ENCODE measurements around the gene MYOF.

MYOF gene

DNA sequence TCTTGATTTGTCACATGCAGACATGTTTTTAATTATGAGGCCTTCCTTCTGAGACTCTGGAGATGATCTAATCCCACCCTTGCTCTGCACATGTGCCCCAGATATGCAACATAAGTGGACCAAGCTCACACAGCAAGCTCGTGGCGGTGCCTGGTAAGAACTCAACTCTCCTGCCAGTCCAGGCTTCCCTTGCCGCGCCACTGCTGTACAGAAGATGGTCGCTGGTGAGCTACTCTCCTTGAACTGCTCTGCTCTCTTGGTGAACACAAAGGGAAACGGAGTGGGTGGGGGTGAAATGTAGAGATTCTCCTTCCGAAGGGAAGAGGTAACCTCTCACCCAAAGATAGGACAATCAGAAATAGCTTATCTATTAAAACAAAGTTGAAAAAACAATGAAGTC, 25.7 kb downstream of the MYOF start:
- Histone ChIP-seq H3K9me3 (ENCODE audit: control insufficient read depth, insufficient read depth, low read length) (no peaks in the 10 kb centered on the region), H3K4me1 (ENCODE audit: control insufficient read depth, insufficient read depth, low read length) (no peaks in the 10 kb centered on the region), H3K27ac (ENCODE audit: low read length) (no peak overlapping the region), H3K36me3 (ENCODE audit: control insufficient read depth, insufficient read depth, low read length) (no peaks in the 10 kb centered on the region), H3K4me3 (ENCODE audit: low read length) (no peak overlapping the region), H3K27me3 (ENCODE audit: control insufficient read depth, insufficient read depth, low read length) (no peaks in the 10 kb centered on the region)
- DNase-seq (ENCODE audit: low read depth, low spot score) = no peak
- no CpG with 5 or more reads among the region's 7 CpGs for WGBS (ENCODE audit: insufficient coverage, insufficient read length)

DNA sequence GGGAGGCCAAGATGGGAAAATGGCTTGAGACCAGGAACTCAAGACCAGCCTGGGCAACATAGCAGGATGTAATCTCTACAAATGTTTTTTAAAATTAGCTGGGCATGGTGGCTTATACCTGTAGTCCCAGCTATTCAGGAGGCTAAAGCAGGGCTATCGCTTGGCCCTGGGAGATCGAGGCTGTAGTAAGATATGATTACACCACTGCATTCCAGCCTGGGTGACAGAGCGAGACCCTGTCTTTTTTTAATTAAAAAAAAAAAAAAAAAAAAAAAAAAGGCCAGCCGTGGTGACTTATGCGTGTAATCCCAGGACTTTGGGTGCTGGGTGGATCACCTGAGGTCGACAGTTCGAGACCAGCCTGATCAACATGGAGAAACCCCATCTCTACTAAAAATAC, 27.4 kb downstream of the MYOF start:
- H3K36me3 ChIP-seq (ENCODE audit: control insufficient read depth, insufficient read depth, low read length) = no peaks in the 10 kb centered on the region
- WGBS (ENCODE audit: insufficient coverage, insufficient read length) = no CpG with 5 or more reads among the region's 7 CpGs
- H3K27ac ChIP-seq (ENCODE audit: low read length) = no peak overlapping the region

DNA sequence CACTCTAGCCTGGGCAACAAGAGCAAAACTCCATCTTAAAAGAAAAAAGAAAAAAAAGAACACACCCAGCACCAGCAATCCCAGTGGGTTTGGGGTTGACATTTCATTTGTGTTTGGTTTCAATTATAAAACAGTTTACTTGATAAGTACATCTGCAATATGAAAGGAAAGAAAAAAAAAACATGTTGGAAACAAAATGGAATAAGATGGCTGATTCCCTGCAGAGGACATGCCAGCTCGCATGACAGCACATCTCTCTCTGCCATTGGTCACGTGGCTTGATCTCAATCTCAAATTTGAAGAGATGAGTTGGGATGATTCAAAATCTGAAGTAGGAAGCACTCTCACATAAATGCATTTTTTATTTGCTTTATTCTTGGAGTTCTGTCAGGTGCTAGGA, 28.0 kb downstream of the MYOF start:
- Histone ChIP-seq H3K4me1 (ENCODE audit: control insufficient read depth, insufficient read depth, low read length) (no peaks in the 10 kb centered on the region), H3K4me3 (ENCODE audit: low read length) (no peak overlapping the region), H3K9me3 (ENCODE audit: control insufficient read depth, insufficient read depth, low read length) (no peaks in the 10 kb centered on the region), H3K27ac (ENCODE audit: low read length) (no peak overlapping the region), H3K36me3 (ENCODE audit: control insufficient read depth, insufficient read depth, low read length) (no peaks in the 10 kb centered on the region), H3K27me3 (ENCODE audit: control insufficient read depth, insufficient read depth, low read length) (no peaks in the 10 kb centered on the region)
- WGBS (ENCODE audit: insufficient coverage, insufficient read length) = no CpG with 5 or more reads among the region's 2 CpGs
- DNase-seq (ENCODE audit: low read depth, low spot score) = no peak

More for the DNA sequence above, 27.4 kb downstream of the MYOF start:
- Histone ChIP-seq H3K27me3 (ENCODE audit: control insufficient read depth, insufficient read depth, low read length) (no peaks in the 10 kb centered on the region), H3K4me1 (ENCODE audit: control insufficient read depth, insufficient read depth, low read length) (no peaks in the 10 kb centered on the region), H3K4me3 (ENCODE audit: low read length) (no peak overlapping the region), H3K9me3 (ENCODE audit: control insufficient read depth, insufficient read depth, low read length) (no peaks in the 10 kb centered on the region)
- DNase-seq (ENCODE audit: low read depth, low spot score) = no peak

DNA sequence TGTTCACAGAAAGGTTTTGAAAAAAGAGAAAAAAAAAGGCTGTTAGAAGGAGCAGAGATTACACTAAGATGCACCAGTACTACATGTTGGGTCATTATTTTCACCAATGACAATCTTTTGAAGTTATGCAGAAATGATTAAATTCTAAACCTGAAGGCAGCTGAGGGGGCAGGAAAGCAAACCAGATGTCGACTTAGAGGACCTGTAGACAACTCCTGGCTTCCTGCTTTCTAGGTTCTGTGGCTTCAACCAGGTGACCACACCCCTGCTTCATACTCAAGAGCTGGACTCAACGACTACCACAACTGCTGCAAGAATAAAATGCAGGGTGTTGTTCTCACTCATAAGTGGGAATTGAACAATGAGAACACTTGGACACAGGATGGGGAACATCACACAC, 30.0 kb downstream of the MYOF start:
- WGBS (ENCODE audit: insufficient coverage, insufficient read length) = no CpG with 5 or more reads among the region's 2 CpGs
- Histone ChIP-seq H3K27ac (ENCODE audit: low read length) (no peak overlapping the region), H3K36me3 (ENCODE audit: control insufficient read depth, insufficient read depth, low read length) (no peaks in the 10 kb centered on the region)

DNA sequence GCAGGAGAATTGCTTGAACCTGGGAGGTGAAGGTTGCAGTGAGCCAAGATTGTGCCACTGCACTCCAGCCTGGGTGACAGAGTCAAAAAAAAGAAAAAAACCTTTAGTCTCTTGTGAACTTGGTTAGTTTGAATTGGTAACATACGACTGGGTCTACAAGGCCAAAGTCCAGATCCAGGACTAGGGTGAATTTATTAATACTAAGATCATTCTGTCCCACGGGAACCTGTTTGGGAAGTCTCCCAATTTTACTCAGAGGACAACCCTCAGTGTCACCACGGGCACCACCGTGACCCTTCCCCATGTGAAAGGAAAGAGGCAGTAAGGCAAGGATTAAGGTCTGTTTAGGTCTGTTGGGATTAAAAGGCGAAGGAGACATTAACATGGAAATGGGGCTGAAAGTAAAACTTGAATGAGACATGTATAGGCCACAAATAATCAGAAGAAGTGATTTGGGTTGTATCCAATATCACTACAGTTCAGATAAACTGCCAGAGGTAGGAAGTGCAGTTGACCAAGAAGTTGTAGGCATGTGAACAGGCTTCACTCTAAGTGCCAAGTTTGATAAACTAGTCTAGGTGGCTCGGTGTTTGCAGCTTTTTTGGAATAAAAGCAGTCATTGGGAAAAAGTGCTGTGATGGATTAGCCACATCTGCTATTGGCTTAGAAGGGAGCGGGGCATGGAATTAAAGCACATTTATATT, 30.7 kb downstream of the MYOF start:
- Histone ChIP-seq H3K9me3 (ENCODE audit: control insufficient read depth, insufficient read depth, low read length) (no peaks in the 10 kb centered on the region), H3K4me3 (ENCODE audit: low read length) (no peak overlapping the region), H3K27ac (ENCODE audit: low read length) (no peak overlapping the region), H3K36me3 (ENCODE audit: control insufficient read depth, insufficient read depth, low read length) (no peaks in the 10 kb centered on the region), H3K27me3 (ENCODE audit: control insufficient read depth, insufficient read depth, low read length) (no peaks in the 10 kb centered on the region), H3K4me1 (ENCODE audit: control insufficient read depth, insufficient read depth, low read length) (no peaks in the 10 kb centered on the region)
- WGBS (ENCODE audit: insufficient coverage, insufficient read length) = no CpG with 5 or more reads among the region's 7 CpGs
- no peak for DNase-seq (ENCODE audit: low read depth, low spot score)

More for the DNA sequence above, 30.0 kb downstream of the MYOF start:
- H3K4me1 ChIP-seq (ENCODE audit: control insufficient read depth, insufficient read depth, low read length) = no peaks in the 10 kb centered on the region
- no peaks in the 10 kb centered on the region for H3K9me3 ChIP-seq (ENCODE audit: control insufficient read depth, insufficient read depth, low read length)
- DNase-seq (ENCODE audit: low read depth, low spot score) = no peak
- no peak overlapping the region for H3K4me3 ChIP-seq (ENCODE audit: low read length)
- H3K27me3 ChIP-seq (ENCODE audit: control insufficient read depth, insufficient read depth, low read length) = no peaks in the 10 kb centered on the region

DNA sequence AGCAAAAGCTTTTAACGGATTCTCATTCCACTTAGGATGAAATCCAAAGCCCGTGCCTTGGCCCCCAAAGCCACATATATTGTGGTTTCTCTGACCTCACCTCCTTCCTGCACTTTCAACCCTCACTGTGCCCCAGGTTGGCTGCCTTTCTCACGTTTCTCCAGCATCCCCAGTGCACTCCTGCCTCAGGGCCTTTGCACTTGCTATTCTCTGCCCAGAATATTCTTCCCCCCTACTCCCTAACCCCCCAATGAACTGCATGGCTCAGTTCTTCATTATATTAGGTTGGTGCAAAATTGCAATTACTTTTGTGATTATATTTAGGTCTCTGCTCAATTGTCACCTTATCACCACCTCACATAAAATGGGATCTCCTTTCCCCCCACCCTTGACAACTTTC, 34.2 kb downstream of the MYOF start:
- WGBS (ENCODE audit: insufficient coverage, insufficient read length) = no CpG with 5 or more reads among the region's 3 CpGs
- Histone ChIP-seq H3K4me1 (ENCODE audit: control insufficient read depth, insufficient read depth, low read length) (peaks cover 2% of the 10 kb centered on the region; the same call in 1 of the 2 replicates), H3K9me3 (ENCODE audit: control insufficient read depth, insufficient read depth, low read length) (no peaks in the 10 kb centered on the region), H3K4me3 (ENCODE audit: low read length) (no peak overlapping the region), H3K27ac (ENCODE audit: low read length) (no peak overlapping the region), H3K27me3 (ENCODE audit: control insufficient read depth, insufficient read depth, low read length) (no peaks in the 10 kb centered on the region), H3K36me3 (ENCODE audit: control insufficient read depth, insufficient read depth, low read length) (no peaks in the 10 kb centered on the region)
- no peak for DNase-seq (ENCODE audit: low read depth, low spot score)

DNA sequence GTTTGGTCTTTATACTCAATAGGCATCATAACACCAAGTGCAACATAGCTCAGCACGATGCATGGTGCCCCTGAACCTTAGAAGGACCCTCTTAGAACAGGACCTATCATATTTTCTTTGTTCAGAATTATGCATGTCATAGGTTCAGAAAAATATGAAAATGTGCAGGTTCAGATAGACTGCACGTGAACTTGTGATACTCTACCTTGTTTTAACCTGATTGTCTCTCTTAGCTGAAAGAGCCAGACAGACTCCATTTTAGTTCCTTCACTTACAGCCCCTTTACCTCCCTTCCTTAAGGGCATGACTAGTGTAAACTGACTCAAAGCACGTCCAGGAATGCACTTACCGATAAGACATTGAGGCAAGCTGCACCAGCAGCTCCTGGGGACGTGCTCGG, 35.1 kb downstream of the MYOF start:
- WGBS (ENCODE audit: insufficient coverage, insufficient read length) = no CpG with 5 or more reads among the region's 6 CpGs
- peaks cover 2% of the 10 kb centered on the region; the same call in 1 of the 2 replicates for H3K4me1 ChIP-seq (ENCODE audit: control insufficient read depth, insufficient read depth, low read length)
- no peak for DNase-seq (ENCODE audit: low read depth, low spot score)
- H3K27me3 ChIP-seq (ENCODE audit: control insufficient read depth, insufficient read depth, low read length) = no peaks in the 10 kb centered on the region
- H3K9me3 ChIP-seq (ENCODE audit: control insufficient read depth, insufficient read depth, low read length) = no peaks in the 10 kb centered on the region
- no peaks in the 10 kb centered on the region for H3K36me3 ChIP-seq (ENCODE audit: control insufficient read depth, insufficient read depth, low read length)
- H3K27ac ChIP-seq (ENCODE audit: low read length) = no peak overlapping the region
- no peak overlapping the region for H3K4me3 ChIP-seq (ENCODE audit: low read length)

DNA sequence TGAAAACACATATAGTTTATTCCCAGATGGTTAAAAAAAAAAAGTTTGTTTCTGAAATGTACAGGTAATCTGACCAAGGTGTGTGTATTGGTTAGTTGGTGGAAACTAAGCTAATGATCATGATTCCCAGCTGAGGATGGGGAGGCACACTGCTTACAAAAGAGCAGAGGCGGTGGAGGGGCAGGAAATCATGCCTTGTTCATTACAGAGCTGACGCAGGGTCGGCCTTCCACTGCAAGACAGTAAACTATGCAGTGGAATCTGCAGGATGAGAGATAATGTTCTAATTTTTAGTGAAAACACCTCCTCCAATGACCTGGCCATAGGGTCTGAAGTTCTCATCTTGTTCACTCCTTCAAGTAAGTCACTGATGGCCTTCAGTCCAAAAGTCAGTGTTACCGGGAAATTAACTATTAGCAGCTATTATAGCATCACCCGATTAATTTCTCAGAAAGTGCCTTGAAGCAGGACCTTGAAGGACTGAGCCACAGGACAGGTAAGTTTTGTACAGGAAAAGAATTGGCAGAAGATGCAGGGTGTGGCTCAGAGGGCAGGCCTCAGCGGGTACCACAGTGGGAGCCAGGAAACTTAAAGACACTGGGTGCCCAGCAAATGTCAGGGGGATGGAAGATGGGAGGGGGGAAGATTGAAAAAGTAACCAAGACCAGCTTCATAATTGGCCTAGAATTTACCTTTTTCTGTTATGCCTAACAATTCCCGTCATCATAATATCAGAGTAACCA, 36.0 kb downstream of the MYOF start:
- no peak for DNase-seq (ENCODE audit: low read depth, low spot score)
- no peaks in the 10 kb centered on the region for H3K27me3 ChIP-seq (ENCODE audit: control insufficient read depth, insufficient read depth, low read length)
- no peak overlapping the region for H3K4me3 ChIP-seq (ENCODE audit: low read length)
- H3K4me1 ChIP-seq (ENCODE audit: control insufficient read depth, insufficient read depth, low read length) = peaks cover 2% of the 10 kb centered on the region; the same call in 1 of the 2 replicates
- H3K9me3 ChIP-seq (ENCODE audit: control insufficient read depth, insufficient read depth, low read length) = no peaks in the 10 kb centered on the region
- no CpG with 5 or more reads among the region's 7 CpGs for WGBS (ENCODE audit: insufficient coverage, insufficient read length)
- no peak overlapping the region for H3K27ac ChIP-seq (ENCODE audit: low read length)
- no peaks in the 10 kb centered on the region for H3K36me3 ChIP-seq (ENCODE audit: control insufficient read depth, insufficient read depth, low read length)

DNA sequence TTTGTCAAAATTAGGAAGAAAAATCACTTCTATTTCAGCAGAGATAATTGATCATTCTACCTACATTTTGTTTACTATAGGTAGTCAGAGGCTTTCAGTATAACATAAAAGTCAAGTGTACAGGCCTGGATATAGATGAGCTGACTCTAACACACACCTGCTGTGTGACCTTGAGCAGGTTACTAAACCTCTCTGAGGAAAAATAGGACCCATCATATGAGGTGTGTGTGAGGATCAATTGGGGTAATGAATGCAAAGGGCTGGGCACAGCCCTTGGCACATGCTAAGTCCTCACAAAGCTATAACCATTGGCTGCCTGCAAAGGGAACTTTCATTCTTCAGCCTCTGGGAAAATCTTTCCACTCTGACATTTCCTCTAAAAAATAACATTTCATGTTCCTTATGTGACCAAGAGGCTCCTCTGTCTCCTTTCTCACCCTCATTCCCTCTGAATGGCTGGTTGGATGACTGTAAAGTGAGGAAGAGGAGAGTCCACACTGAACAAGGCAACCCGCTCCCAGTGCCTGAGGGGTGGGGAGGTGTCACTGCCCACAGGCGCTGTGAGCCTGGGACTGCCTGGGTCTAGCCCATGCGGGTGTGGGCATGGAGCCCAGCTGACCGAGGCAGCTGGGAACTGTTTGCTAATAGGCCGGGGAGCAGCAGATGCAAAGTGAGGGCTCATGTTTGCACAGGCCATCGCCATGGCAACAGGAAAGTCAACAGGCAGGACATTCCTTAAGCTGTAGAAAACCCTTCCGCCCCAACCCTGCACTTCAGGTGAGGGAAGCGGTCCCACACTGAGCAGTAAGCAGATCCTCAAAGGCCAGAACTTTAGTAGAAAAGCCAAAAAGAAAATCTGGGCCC, 36.8 kb downstream of the MYOF start:
- Histone ChIP-seq H3K4me3 (ENCODE audit: low read length) (no peak overlapping the region), H3K27me3 (ENCODE audit: control insufficient read depth, insufficient read depth, low read length) (no peaks in the 10 kb centered on the region), H3K4me1 (ENCODE audit: control insufficient read depth, insufficient read depth, low read length) (peaks cover 2% of the 10 kb centered on the region; the same call in 1 of the 2 replicates), H3K36me3 (ENCODE audit: control insufficient read depth, insufficient read depth, low read length) (no peaks in the 10 kb centered on the region), H3K27ac (ENCODE audit: low read length) (no peak overlapping the region), H3K9me3 (ENCODE audit: control insufficient read depth, insufficient read depth, low read length) (no peaks in the 10 kb centered on the region)
- no CpG with 5 or more reads among the region's 8 CpGs for WGBS (ENCODE audit: insufficient coverage, insufficient read length)
- peak; percentile 97 for DNase-seq (ENCODE audit: low read depth, low spot score)

DNA sequence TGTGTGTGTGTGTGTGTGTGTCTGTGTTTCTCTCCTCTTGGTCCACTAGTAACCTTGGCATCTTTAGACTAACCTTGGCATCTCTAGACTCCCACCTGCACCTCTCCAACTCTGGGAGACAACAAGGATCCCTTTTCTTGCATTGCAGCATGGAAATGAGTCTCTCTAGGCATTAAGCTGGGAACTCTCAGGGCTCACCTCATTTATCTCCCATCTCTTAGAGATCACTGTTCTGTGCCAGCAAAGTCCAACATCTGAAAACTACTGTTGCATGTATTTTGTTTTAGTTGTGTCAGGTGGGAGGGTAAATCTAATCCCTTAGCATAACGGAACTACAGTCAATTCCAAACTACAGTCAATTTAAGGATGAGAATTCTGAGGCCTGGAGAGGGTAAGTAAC, 38.7 kb downstream of the MYOF start:
- Histone ChIP-seq H3K27ac (ENCODE audit: low read length) (no peak overlapping the region), H3K9me3 (ENCODE audit: control insufficient read depth, insufficient read depth, low read length) (no peaks in the 10 kb centered on the region), H3K4me1 (ENCODE audit: control insufficient read depth, insufficient read depth, low read length) (peaks cover 3% of the 10 kb centered on the region; the same call in 1 of the 2 replicates), H3K4me3 (ENCODE audit: low read length) (no peak overlapping the region), H3K27me3 (ENCODE audit: control insufficient read depth, insufficient read depth, low read length) (no peaks in the 10 kb centered on the region), H3K36me3 (ENCODE audit: control insufficient read depth, insufficient read depth, low read length) (no peaks in the 10 kb centered on the region)
- no CpG with 5 or more reads among the region's 1 CpG for WGBS (ENCODE audit: insufficient coverage, insufficient read length)
- no peak for DNase-seq (ENCODE audit: low read depth, low spot score)

Measured in iPS DF 6.9 (cell line).